Thoracic aorta (tissue), 2 donors: ENCODE data around the gene SHC2. TPM values are rescaled to one million over a fixed set of nuclear protein-coding genes. Genes with fewer than 3 reads are reported as not detected.

Source experiments
- ATAC-seq: fragments of 150-250 bp; one replicate; pipeline ENCODE4 v1.8.0; 2017; ENCODE audit warnings: low read depth; ENCODE audit not compliant: insufficient number of reproducible peaks, low FRiP score
- DNase-seq: peaks from one replicate; pipeline ENCODE4 v3.0.0-alpha.2; 2020; ENCODE audit warnings: low spot score
- H3K27ac ChIP-seq, 2 donors: fragments of 200-600 bp; sonication (generic); 1 replicate in 1 of 2; 2 replicates in 1 of 2; pipeline ENCODE4 v1.5.1; 2016; ENCODE audit warnings: mild to moderate bottlenecking in 2 of 2, moderate library complexity in 2 of 2
- H3K27me3 ChIP-seq: fragments of 200-600 bp; sonication (generic); replicated peaks from 2 replicates; pipeline ENCODE4 v1.6.0; 2016; ENCODE audit warnings: mild to moderate bottlenecking; ENCODE audit not compliant: insufficient read depth
- H3K36me3 ChIP-seq: fragments of 200-600 bp; sonication (generic); one replicate; pipeline ENCODE4 v1.5.1; 2016
- H3K4me1 ChIP-seq, 2 donors: fragments of 200-600 bp; sonication (generic); 1 replicate in 1 of 2; 2 replicates in 1 of 2; pipeline versions ENCODE4 v1.5.1 to v1.6.0; 2016; ENCODE audit warnings: low read depth in 2 of 2, mild to moderate bottlenecking in 1 of 2; ENCODE audit not compliant: control insufficient read depth in 1 of 2
- H3K4me3 ChIP-seq: fragments of 200-600 bp; sonication (generic); 2 replicates; pipeline ENCODE4 v1.5.1; 2016; ENCODE audit warnings: mild to moderate bottlenecking
- H3K9me3 ChIP-seq: fragments of 200-600 bp; sonication (generic); 2 replicates; pipeline ENCODE4 v1.5.1; 2016
- total RNA-seq, 2 donors: library from RNA; depleted of rRNA; stranded (reverse); fragments of >200 nt; gene quantifications; one replicate each; pipeline versions ENCODE4 v1.1.0 to v1.2.3, GENCODE V29; 2016
- TF ChIP-seq, protein P1 (sequence below): fragments of 200-600 bp; sonication (generic); IDR thresholded peaks from one replicate; pipeline ENCODE4 v1.5.1; 2019; ENCODE audit warnings: antibody characterized with exemption

The SHC2 gene
- total RNA-seq, 2 donors from 2014 or later: 17.2 to 18.8 TPM

DNA sequence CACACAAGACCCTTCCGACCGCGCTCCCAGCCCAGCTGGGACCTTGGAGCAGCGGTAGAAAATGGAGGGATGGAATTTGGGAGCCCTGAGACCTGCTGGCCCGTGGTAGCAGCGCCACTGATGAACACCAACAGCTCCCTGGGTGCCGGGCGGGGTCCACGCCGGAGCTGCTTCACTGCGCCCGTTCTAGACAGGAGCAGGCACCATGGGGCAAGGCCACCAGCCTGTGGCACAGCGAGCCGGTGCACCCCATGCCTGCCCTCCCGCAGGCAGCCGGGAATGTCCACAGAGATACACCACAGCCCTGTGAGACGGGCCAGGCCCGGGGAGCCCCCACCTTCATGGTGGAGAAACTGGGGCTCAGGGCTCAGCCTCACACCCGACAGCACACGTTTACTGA is 9.9 kb upstream of the SHC2 start:
- Histone ChIP-seq H3K4me1 (no peaks in the 10 kb centered on the region), H3K27me3 (no peaks in the 10 kb centered on the region), H3K36me3 (no peaks in the 10 kb centered on the region), H3K27ac (no peak overlapping the region), H3K4me3 (no peak overlapping the region), H3K9me3 (no peaks in the 10 kb centered on the region)
- no peak for DNase-seq
- no peak for ATAC-seq
- TF ChIP-seq, protein P1, sequence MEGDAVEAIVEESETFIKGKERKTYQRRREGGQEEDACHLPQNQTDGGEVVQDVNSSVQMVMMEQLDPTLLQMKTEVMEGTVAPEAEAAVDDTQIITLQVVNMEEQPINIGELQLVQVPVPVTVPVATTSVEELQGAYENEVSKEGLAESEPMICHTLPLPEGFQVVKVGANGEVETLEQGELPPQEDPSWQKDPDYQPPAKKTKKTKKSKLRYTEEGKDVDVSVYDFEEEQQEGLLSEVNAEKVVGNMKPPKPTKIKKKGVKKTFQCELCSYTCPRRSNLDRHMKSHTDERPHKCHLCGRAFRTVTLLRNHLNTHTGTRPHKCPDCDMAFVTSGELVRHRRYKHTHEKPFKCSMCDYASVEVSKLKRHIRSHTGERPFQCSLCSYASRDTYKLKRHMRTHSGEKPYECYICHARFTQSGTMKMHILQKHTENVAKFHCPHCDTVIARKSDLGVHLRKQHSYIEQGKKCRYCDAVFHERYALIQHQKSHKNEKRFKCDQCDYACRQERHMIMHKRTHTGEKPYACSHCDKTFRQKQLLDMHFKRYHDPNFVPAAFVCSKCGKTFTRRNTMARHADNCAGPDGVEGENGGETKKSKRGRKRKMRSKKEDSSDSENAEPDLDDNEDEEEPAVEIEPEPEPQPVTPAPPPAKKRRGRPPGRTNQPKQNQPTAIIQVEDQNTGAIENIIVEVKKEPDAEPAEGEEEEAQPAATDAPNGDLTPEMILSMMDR: no peak

DNA sequence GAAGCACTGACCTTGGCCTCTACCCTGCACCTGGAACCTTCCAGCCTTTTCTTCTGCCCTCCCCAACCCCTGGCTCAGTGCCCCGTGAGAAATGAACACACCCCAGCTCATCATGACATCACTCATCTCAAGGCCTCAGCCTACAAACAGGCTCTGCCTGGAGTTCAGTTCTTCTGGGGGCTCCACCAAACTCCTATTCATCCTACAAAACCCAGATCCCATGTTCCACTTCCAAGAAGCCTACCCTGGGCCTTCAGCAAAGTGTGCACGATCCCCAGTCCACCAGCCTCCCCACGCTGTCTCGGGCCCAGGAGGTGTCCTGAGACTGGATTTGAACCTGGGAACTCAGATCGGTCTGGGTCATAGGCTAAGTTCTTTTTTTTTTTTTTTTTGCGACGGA is 9.0 kb upstream of the SHC2 start:
- Histone ChIP-seq H3K27me3 (no peaks in the 10 kb centered on the region), H3K36me3 (no peaks in the 10 kb centered on the region), H3K27ac (no peak overlapping the region), H3K4me3 (no peak overlapping the region), H3K9me3 (no peaks in the 10 kb centered on the region), H3K4me1 (no peaks in the 10 kb centered on the region)
- TF ChIP-seq, protein P1: no peak
- no peak for DNase-seq
- ATAC-seq: no peak

DNA sequence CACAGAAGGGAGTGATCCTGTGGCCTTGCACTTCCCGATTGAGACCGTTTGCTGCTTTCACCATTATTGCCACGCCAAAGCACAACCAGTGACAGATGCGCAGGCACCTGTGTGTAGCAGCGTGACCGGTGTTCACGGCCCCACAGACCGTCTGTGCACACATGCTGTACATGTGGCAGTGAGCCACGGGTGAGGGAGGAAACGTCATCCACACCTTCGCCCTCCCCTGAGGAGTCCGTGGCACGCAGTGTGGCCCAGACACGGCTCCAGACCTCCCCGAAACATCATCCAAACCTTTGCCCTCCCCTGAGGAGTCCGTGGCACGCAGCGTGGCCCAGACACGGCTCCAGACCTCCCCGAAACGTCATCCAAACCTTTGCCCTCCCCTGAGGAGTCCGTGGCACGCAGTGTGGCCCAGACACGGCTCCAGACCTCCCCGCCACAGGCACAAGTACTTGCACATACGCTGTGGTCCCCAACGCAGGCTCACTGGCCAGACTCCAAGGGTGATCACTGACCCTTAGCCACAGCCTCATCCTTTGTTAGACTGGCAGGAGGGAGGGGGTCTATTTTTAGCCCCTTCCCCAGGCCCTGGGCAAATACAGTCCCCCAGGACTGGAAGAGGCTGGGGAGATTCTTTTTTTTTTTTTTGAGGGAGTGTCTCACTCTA is 7.9 kb upstream of the SHC2 start:
- Histone ChIP-seq H3K27ac (no peak overlapping the region), H3K27me3 (no peaks in the 10 kb centered on the region), H3K9me3 (no peaks in the 10 kb centered on the region), H3K4me3 (no peak overlapping the region), H3K4me1 (no peaks in the 10 kb centered on the region), H3K36me3 (no peaks in the 10 kb centered on the region)
- no peak for DNase-seq
- TF ChIP-seq, protein P1: no peak
- ATAC-seq: no peak

DNA sequence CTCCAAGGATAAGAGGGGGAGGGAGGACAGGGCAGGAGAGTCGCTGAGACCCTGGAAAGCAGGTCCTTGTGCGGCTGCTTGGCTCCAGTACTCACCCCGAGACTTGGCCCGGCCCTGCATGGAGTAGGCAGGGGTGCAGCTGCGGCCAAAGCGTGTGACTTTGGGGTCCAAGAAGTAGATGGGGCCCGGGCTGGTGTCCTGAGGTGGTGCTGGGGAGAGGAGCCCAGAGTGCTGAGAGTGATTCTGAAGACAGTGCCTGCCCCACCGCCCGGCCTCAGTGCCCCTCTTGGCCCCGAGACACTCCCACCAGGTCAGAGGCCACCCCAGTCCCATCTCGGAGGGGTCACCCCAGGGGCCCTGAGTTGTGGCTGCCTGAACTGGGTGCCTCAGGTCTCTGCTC is 6.7 kb upstream of the SHC2 start:
- Histone ChIP-seq H3K4me1 (no peaks in the 10 kb centered on the region), H3K27me3 (no peaks in the 10 kb centered on the region), H3K4me3 (no peak overlapping the region), H3K27ac (no peak overlapping the region), H3K36me3 (no peaks in the 10 kb centered on the region), H3K9me3 (no peaks in the 10 kb centered on the region)
- ATAC-seq: no peak
- TF ChIP-seq, protein P1: no peak
- DNase-seq: no peak

DNA sequence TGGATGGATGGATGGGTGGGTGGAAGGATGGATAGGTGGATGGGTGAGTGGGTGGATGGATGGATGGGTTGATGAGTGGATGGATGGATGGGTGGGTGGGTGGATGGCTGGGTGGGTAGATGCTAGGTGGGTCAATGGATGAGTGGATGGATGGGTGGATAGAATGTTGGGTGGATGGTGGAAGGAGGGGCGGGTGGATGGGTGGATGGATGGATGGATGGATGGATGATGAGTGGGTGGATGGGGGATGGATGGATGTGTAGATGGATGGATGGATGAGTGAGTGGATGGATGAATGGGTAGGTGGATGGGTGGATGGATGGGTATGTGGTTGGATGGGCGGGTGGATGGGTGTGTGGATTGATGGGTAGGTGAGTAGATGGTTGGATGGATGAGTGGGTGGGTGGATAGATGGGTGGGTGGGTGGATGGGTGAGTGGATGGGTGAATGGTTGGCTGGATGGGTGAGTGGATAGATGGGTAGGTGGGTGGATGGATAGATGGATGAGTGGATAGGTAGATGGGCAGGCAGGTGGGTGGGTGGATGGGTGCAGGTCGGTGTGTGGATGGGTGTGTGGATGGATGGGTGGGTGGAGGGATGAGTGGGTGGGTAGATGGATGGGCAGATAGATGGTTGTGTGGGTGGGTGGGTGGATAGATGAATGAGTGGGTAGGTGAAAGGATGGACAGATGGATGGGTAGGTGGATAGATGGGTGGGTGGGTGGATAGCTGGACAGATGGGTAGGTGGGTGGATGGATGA is 4.4 kb upstream of the SHC2 start:
- TF ChIP-seq, protein P1: no peak
- ATAC-seq (no peak), DNase-seq (no peak)
- peaks cover 0 to 5% of the 10 kb centered on the region in 2 donors for H3K4me1 ChIP-seq
- no peaks in the 10 kb centered on the region for H3K9me3 ChIP-seq
- H3K27ac ChIP-seq: no peak overlapping the region
- no peak overlapping the region for H3K4me3 ChIP-seq
- no peaks in the 10 kb centered on the region for H3K36me3 ChIP-seq
- peaks cover 3% of the 10 kb centered on the region for H3K27me3 ChIP-seq
